PC-3 (cell line): ENCODE data around the gene NEDD4L.

Experiments
- EZH2 ChIP-seq: fragments of 300-600 bp; sonication (generic); IDR thresholded peaks from one replicate; pipeline ENCODE4 v1.6.1; 2017; ENCODE audit warnings: antibody characterized with exemption, mild to moderate bottlenecking, low read length; ENCODE audit not compliant: unreplicated experiment
- TF ChIP-seq, protein P1 (sequence below): fragments of 300-600 bp; sonication (generic); conservative IDR thresholded peaks from 2 replicates; pipeline ENCODE4 v1.5.1; 2017; ENCODE audit warnings: antibody characterized with exemption, low read depth, mild to moderate bottlenecking, low read length

- TF ChIP-seq, protein P1, sequence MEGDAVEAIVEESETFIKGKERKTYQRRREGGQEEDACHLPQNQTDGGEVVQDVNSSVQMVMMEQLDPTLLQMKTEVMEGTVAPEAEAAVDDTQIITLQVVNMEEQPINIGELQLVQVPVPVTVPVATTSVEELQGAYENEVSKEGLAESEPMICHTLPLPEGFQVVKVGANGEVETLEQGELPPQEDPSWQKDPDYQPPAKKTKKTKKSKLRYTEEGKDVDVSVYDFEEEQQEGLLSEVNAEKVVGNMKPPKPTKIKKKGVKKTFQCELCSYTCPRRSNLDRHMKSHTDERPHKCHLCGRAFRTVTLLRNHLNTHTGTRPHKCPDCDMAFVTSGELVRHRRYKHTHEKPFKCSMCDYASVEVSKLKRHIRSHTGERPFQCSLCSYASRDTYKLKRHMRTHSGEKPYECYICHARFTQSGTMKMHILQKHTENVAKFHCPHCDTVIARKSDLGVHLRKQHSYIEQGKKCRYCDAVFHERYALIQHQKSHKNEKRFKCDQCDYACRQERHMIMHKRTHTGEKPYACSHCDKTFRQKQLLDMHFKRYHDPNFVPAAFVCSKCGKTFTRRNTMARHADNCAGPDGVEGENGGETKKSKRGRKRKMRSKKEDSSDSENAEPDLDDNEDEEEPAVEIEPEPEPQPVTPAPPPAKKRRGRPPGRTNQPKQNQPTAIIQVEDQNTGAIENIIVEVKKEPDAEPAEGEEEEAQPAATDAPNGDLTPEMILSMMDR, result peak; percentile 81
- TF ChIP-seq EZH2, result no peak
Observed at GRCh38 chr18:58043491-58044369, at the start of gene NEDD4L.
